Measurements from ENCODE around the gene C1QTNF3. TPM values are rescaled to one million over a fixed set of nuclear protein-coding genes. Genes with fewer than 3 reads are reported as not detected.
"Not testable (repeated sequence)": the region's sequence is repeated elsewhere in the genome, so short reads cannot be mapped to it uniquely, and the experiment has no call there.

The C1QTNF3 gene
- polyA plus RNA-seq, 12 donors = 73.1 to 169 (median 109) TPM; not detected in 1

DNA sequence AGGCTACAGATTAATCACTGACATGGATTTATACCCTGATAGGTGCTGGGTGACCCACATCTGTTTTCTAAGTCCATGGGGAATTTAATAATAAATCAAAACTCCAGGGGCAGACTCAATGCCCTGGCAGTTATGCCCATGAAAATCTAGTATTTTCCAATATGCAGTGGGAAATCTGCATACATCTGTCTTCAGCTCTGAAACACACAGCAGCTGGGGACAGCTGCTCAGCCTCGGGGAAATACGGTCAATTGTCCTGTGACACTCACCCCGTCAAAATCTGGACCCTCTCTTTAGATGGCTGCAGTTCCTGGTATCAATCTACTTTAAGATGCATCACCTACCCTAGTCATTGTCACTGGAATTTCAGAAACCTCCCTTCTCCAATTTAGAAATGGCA, 12.7 kb upstream of the C1QTNF3 start:
- DNase-seq = no peak

DNA sequence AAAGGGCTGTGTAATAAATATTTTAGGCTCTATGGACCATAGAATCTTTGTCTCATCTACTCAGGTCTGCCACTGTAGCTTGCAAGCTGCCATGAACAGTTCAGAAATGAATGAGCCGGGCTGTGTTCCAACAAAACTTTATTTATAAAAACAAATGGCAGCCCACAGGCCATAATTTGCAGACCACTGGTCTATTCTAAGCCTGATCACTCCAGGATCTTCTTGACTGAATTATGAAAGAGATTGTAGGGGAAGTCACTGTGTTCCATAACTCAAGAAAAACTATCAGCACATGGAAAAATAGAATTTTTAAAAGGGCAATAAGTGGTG, 11.4 kb upstream of the C1QTNF3 start:
- DNase-seq = no peak

DNA sequence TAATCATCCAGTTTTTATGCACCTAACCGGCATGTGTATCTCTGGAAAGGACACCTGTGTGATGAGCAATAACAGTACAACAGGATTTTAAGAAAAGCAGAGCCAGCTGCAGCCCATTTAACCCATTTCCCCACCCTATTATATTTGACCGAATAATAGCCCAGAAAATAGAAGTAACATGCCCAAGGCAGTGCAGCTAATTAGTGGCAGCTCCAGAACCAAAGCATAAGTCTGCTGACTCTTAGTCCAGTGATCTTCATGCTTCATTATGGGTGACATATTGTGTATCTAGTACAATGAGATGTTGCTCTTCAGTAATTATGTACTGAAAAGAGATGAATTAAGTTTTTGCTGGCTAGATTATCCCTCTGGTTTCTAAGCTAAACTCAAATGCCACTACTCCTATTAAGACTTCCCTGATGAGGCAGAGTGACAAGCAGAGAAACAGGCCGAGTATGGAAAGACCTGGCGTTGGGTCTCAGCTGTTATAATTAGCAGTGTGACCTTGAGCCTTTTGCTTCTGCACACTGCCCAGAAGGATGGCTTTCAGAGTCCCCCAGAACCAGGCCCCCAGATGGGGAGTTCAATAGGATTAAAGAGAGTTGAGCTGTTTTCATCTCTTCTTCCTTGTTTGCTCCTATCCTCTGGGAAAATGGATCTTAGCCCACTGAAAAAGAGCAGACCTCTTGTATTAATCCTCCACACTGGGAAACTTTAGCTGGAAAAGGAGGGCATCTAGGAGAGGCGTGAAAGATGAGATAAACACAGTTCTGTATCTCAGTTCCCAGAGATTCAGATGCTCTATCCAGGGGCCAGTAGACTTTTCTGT, 10.8 kb upstream of the C1QTNF3 start:
- no peak for DNase-seq

DNA sequence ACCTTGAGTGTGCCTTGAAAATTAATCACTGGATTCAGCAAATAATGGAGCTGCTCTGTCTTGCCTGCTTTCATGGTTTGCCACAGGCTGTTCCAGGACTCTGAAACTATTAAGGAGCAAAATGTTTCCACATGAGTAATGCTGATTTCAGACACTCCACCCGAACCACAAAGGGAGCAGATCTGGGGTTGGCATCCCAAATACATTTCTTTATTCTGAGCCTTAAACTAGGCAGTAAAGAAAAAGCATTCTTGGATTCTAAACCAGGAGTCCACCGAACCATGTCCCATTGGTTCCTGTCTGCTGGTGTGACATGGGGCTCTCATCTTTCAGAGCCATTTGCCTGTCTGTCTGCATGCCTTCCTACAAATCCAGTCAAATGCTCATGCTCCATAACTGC, 10.1 kb upstream of the C1QTNF3 start:
- DNase-seq = peak; percentile 52

DNA sequence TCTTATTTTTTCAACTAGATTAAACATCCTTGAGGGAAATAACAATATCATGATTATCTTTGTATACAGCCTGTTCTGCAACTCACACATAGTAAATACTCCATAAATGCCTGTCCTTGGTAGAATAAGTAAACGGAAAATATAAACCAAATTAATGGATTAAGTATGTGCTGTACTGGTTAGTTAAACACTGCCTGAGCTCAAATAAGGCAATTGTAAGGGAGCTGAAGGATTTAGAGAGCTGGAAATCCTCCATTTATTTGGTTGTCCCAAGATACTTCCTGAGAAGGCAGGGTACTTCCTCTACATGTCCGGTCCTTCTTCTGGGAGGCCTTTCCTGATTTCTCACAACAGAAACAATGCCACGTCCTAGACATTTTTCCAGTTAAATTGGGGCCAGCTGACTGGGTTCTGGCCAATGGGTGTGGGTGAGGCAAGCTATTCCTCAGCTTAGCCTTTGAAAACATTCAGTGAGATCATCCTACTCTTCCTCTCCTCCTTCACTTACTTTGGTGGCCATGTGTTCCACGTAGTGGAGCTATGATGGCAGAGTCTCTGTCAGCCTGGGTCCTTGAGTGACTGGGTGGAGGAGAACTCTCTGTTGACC, 8.5 kb upstream of the C1QTNF3 start:
- no peak for DNase-seq

DNA sequence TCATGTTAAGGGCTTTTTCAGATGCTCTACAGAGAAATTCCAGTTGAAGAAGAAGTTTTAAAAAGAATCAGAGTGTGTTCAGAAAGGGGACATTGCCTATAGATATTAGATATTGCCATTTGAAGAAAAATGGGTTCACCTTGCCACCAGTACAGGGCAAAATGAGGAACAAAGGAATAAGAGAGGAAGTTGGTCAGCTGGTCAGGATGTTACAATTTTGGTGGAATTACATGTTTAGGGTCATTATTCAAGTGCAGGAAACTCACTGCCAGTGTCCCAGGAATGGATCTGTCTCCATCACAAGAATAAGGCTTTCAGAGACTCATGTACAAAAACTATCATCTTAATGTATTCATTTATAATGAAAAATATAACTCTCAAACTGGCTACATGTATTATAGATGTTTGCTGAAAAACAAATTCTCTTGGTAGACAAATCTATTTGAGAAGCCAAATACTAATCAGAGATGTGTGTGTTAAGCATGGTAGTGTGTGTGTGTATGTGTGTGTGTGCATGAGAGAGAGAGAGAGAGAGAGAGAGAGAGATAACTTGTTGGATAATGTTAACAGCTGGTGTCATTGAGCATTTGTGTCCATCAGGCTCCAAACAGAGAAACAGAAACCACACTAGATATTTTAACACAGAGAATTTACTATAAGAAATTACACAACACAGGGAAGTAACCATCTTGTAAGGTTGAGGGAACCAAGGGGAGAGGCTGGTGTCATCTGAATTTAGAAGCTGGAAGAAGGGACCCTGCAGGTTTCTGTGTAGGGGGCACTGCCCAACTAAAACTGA, 5.0 kb upstream of the C1QTNF3 start:
- DNase-seq = no peak

DNA sequence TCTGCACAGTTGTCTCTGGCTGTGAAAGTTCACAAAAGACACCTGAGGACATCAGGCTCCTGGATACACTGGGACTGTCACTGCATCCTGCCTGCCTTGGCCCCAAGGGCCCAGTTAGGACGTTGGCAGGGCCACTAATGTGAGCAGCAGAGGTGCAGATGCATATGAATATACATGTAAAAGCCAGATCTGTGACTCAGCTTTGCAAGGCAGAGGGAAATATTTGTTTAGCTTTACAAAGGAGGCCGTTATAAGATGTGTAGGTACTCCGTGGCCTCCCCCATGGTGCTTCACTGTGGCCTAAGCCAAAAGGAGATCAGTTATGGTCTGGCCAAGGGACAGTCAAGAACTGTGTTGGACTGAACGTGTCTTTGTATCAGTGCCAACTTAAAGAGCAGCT, 4.1 kb upstream of the C1QTNF3 start:
- DNase-seq = no peak

DNA sequence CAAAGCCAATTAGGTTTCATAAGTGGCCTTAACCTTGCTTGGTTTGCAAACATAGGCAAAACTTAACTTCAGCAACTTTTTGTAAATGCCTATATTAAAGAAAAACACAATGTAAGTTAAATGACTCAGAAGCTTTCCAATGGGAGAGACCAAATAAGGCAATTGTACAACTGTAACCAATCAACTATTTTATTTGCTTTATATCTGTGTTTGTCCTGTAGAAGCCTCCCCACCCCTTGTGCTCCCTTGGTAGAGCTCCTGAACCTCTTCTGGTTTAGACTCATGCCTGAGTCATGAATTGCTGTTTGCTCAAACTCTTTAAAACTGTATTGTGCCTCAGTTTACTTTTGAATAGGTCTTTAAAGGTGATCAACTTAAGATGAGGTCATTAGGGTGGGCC, 3.0 kb upstream of the C1QTNF3 start:
- DNase-seq = no peak

DNA sequence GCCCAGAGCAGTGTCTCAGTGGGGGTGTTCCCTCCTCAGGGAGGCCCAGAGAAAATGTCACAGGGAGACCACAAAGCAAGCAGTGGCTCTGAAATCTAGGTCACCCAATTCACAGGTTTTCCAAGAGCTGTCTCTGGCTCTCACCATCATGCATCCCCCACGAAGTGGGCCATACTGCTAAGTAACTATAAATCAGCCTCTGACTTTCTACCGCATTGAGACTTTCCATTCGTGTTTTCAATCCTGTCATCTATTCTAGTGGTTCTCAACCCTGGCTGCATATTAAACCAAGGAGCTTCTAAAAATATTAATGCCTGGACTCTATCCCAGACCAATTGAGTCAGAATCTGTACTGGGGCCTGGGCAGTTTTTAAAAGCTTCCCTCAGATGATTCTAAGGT, 2.0 kb upstream of the C1QTNF3 start:
- DNase-seq = no peak

DNA sequence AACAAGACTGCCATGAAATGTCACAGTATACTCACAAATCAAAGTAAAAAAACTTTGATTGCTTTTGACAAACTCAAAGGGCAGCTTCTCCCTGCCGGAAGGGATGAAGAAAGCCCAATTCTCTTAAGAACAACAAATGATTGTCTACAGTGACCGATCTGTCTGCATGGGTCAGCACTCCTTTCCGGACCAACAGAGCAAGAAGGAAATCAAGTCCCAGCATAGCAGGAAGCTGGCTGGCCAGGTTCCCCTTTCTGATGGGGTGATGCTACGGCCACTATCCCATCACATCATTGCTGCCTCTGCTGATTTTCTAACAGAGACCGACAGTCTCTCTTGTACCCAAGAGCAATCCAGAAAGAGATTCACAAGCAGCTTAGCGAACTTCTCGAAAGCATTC, 692 bp downstream of the C1QTNF3 start:
- DNase-seq = peak; percentile 51

DNA sequence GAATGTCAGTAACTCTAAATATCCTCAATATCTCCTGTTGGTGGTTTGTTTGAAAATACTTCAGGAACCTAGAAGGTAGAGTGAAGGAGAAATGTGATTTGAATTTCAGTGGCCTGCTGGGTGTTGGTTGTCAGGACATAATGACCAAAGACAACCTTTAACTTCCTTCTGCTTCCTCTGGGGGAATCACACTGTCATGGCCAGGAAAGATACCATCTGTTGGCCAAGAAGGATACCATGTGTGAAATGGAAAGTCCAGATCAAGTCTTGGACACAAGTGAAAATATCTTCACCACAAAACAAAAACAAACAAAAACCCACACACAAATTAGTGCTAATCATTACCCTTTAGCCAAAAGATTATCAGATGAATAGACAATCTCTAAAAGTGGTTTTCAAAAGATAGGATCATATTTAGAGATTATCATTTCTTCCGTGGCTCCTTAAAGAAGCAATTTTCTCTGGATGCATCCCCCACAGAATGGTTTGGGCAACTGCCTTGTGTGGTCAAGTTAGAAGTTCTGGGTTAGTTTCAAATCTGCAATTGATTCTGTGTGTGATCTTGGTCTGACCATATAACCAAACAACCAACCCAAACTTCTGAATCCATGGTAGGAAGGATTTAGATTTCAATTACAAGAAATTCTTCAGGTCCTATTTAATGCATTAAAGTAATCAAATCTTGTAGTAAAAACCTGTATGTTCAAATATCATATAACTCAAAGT, 1.6 kb downstream of the C1QTNF3 start:
- no peak for DNase-seq

DNA sequence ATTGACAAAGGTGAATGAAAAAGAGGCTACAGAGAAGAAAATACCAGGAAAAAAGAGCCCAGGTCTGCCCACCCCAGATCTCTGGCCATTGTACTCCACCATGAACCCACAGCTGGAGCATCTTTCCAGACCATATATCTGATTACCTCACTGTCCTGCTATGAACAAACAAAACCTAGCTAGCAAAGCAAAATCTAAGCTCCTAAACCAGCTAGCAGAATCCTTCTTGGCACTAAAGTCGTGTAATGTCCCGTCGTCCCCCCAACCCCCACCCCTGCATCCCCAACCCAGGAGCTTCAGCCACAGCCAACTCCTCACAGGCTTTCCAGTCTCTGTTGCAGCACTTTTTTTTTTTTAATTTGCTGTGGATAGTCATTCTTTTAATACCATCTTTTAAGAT, 2.5 kb downstream of the C1QTNF3 start:
- DNase-seq = no peak

DNA sequence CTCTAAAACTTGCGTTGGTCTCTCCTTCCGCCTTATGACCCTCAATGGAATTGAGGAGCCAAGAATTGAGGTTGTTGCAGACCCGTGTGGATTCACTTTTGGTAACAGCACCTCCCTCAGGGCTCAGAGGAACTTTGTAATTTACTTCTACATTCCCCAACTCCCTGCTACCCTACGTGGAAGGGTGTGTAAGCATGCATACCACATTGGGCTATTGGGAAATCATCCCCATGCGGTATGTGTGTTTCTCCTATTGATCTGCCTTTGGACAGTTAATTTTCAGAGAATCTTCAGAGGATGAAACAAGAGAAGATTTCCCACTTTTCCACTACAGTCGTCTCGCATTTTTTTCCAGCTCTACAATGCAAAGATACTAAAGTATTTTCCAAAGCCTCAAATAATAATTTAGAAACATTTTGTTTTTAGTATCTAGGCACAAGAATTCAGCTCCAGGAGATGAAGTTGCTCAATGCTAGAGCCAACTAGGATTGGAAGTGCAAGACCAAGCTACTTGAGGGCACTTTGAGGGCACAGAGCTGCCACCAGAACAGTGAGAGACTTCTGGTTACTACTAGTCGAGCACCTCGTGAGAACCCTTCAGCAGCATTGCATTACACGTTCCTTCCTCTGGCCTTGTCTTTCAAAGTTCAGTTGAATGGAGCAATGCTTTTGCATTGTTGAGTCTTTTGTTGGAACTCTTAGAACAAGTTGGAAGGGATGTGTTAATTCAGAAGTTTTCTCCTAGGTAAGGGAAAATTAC, 3.4 kb downstream of the C1QTNF3 start:
- DNase-seq = no peak

DNA sequence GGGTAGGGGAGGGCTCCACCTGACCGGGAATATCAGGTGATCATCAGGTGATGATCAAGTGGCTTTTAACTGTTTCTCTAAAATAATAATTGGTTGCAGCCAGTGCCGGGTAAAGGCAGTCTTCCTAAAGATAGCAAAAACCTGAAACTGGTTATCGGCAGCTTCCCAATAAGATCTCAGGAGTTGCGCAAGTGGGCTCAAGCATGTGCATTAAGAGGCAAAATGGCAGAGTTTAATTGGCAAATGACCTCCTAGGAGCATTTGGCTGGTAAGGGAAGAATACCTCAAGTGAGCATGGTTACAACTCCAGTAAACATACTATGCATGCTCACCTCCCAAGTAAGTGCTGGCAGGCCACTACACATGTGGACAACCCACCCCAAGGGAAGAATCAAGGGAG, 4.2 kb downstream of the C1QTNF3 start:
- DNase-seq = no peak

DNA sequence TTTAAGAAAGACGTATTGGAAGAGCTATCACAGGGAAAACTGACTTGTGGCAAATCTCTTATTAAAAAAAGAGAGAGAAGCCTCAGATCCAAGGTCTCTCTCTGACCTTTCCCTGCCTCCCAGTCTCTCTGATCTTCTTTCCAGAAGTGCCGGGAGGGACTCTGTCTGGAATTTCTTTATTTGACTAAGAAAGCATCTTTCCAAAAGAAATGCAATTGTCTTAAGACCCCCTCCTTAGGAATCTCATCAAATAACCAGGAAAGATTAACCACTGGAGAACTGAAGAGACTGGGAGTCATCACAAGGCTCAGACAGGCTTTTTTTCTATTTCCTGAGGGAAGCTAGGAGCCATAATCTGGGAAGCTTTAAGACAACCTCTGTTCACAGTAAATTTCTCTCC, 4.6 kb downstream of the C1QTNF3 start:
- DNase-seq = no peak

DNA sequence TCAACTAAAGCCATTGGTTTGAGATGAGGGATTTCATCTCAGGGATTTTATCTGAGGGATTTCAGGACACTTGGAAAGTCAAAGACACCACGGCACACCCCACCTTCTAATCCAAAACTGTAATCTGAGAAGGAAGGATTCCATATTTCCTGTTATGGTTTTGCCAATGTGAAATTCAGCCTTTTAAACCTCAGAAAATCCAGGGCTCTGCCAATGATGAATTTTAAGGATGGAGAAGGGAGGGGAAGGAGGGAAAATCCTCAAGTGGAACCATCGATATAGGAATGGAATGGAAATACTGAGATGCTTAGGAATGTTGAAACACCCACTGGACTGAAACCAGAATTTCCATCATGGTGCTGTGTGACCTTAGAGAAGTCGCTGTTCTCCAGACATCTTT, 5.3 kb downstream of the C1QTNF3 start:
- DNase-seq = peak; percentile 60

DNA sequence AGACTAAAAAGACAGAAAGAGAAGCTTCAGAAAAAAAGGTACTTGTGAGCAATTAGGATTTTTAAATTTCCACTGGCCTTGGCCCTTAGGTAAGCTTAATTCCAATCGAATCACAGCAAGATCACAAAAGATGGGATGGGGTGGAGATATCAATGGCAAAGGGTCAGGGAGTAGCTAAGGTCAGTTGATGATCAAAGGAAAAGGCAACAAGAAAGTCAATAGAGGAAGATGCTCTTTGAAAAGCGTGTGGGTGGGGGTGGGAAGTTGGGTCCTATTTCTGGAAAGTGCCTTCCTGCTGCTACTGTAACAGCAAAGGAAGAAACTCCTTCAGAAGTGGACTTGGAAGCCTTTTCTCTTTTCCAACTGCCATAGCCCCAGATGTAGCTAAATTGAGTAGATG, 7.3 kb downstream of the C1QTNF3 start:
- no peak for DNase-seq

DNA sequence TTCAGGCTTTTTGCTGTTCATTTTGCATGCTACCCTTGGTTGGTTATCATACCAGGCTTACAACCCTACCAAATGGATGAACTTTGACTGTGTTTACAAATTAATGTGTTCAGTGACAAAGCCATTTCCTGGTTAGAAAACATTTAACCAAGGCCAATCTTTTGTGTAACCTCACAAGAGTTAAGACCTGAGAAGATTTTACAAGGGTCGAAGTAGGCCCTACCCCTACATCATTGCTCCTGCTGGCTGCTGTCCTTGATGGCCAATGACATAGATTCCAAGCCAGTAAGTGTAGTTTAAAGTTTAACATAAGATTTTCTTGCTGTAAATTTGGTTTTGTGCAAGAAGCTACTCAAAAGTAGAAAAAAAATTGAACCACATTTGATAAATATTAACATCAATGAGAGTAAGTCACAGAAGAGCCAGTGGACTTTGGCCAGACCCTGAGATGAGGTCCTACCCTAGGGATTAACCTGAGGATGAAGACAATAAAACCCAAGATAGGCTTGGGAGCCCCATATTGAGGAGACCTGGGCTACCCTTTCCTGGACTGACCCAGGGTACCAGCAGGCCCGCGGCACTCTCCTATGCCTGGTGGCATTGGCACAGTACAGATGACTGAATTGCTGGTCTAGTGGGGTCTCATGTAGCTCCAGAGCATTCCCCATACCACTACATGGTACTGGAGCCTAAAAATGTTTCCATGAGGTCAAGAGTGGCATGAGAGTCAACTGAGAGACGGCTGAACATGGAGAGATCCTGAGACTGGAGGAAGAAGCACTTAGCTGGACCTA, 8.3 kb downstream of the C1QTNF3 start:
- DNase-seq = no peak

DNA sequence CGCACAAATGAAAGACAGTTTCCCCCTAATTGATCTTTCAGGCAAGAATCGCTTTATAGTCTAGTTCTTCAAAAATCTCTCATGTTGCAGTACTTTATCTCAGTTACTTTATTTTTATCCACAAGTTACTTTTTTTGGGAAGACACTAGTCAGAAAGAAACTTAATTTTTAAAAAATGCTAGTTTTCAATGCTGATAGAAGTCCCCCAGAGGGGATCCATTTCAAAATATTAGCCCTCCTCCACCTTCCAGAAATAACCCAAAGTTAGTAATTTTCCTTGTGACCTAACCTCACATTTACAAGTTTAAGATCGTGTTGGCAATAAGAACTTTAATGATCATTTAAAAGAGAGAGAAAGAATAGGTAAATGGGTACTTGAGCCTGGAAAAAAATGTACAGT, 11.0 kb downstream of the C1QTNF3 start:
- no peak for DNase-seq

DNA sequence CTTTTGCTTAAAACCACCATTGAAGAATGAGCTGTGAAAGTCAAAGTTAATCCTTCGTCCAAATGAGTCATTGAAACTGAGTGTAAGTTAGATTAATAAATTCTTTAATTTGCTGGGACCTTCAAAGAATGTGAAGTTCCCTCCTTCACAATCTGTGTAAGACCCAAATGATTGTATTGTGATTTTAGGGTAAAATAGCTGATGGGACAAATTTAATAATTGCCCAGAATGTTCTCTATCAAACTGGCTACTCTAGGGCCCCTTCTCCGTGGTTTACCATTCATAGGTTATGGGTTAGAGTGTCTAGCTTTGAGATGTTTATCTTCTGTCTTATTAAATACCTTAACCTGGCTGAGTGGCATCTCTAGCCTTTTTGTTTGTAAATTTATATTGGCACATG, 11.9 kb downstream of the C1QTNF3 start:
- DNase-seq = no peak

DNA sequence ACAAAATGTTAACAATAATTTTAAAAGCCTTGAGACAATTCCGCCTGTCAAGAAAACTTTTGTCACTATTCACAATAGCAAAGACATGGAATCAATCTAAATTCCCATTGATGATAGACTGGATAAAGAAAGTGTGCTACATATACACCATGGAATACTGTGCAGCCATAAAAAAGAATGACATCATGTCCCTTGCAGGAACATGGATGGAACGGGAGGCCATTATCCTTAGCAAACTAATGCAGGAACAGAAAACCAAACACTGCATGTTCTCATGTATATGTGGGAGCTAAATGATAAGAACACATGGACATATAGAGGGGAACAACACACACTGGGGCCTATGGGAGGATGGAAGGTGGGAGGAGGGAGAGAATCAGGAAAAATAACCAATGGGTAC, 12.4 kb downstream of the C1QTNF3 start:
- not testable (repeated sequence) for DNase-seq
